ENCODE data around the gene ELOVL3.

DNA sequence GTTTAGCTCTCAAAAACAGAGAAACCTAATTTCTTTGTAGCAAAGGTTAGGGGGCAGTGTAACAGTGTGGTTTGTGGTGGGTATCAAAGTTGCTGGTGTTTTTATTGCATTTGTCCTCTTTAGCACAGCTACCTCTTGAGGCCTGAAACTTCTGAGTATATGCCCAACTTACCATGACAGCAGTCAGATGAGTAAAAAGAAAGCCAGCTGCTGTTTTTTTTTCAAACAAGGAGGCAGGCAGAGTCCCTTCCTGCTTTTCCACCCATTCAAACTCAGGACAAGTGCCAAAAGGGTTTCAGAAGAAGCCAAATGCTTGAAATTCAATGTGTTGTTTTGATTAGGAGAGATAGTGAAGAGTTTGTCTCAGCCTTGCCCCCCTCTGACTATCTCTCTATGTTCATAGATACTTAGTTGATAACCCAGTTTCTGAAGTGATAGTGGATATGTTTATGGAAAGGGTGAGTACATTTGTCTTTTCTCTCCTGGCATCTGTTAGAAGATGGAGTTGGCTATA is 42.3 kb downstream of the ELOVL3 start:
- TF ChIP-seq CTCF (IDR thresholded peaks at IDR 0.05; ENCODE audit: extremely low read depth in 1 of 2, insufficient read depth in 1 of 2, low read depth in 1 of 2, low read length in 2 of 2) = no peak
- TF ChIP-seq FOS (IDR thresholded peaks at IDR 0.05; ENCODE audit: borderline replicate concordance, insufficient read depth, low read length) = no peak
- TF ChIP-seq POLR2A (IDR thresholded peaks at IDR 0.05; ENCODE audit: low read depth, low read length) = no peak
